Measurements from ENCODE around the gene POLR2J2.
"Not testable (repeated sequence)": the region's sequence is repeated elsewhere in the genome, so short reads cannot be mapped to it uniquely, and the experiment has no call there.

- not testable (repeated sequence) for TF ChIP-seq CTCF (IDR thresholded peaks at IDR 0.05; ENCODE audit: poor library complexity); EZH2 (IDR thresholded peaks at IDR 0.05; ENCODE audit: borderline replicate concordance)
Observed at GRCh38 chr7:102618122-102618521, 53.3 kb downstream of the POLR2J2 start.
